ENCODE measurements around the gene CD300C.
"Not testable (repeated sequence)": the region's sequence is repeated elsewhere in the genome, so short reads cannot be mapped to it uniquely, and the experiment has no call there.

The CD300C gene

DNA sequence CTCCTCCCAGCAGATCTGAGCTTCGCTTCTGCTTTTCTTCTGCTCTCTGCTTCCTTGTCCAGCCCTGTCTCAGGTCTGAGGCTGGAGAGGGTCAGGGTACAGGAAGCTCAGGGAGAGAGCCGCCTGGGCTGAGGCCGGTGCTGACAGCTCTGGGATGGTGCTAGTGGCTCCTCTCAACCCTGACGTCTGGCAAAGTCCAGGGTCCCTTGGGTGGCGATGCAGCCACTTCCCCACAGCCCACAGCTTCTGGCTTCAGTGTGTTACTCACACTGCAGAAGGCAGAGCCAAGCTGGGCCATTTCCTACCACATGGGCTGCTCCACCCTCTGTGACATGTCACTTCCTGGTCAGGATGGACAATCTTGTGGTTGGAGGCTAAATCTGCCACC, at the start of gene CD300C:
TSS of gene CD300C (minus strand) at position 273 of the 388 bp plus-strand sequence. CDS start 333 bp downstream, outside the sequence.
- no peak for DNase-seq (ENCODE audit: low read depth in 1 of 2, low spot score in 1 of 2)

GRCh38 chr17:74595037-74595750, 49.3 kb upstream of the CD300C start:
- DNase-seq (ENCODE audit: low read depth in 1 of 2, low spot score in 1 of 2), result no peak

- DNase-seq (ENCODE audit: low read depth in 1 of 2, low spot score in 1 of 2), result no peak
Observed at GRCh38 chr17:74592087-74592990, 46.4 kb upstream of the CD300C start, which contains the start of gene CD300LD. CD300LD (minus strand) TSS chr17:74592283; CDS start chr17:74592202, 81 bp downstream.

DNA sequence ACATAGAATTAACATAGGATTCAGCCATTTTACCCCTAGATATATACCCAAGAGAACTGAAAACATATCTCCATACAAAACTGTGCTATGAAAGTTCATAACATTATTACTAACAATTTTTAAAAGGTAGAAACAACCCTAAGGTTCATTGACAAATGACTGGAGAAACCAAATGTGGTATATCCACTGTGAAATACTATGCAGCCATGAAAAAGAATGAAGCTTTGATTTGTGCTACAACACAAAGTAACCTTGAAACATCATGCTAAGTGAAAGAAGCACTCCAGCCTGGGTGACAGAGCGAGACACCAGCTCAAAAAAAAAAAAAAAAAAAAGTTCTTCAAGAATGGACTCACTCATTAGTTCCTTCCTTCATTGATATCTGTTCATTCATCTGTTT, 45.6 kb upstream of the CD300C start:
- no peak for DNase-seq (ENCODE audit: low read depth in 1 of 2, low spot score in 1 of 2)

GRCh38 chr17:74585711-74586110, 39.8 kb upstream of the CD300C start:
- DNase-seq (ENCODE audit: low read depth in 1 of 2, low spot score in 1 of 2), result no peak

DNA sequence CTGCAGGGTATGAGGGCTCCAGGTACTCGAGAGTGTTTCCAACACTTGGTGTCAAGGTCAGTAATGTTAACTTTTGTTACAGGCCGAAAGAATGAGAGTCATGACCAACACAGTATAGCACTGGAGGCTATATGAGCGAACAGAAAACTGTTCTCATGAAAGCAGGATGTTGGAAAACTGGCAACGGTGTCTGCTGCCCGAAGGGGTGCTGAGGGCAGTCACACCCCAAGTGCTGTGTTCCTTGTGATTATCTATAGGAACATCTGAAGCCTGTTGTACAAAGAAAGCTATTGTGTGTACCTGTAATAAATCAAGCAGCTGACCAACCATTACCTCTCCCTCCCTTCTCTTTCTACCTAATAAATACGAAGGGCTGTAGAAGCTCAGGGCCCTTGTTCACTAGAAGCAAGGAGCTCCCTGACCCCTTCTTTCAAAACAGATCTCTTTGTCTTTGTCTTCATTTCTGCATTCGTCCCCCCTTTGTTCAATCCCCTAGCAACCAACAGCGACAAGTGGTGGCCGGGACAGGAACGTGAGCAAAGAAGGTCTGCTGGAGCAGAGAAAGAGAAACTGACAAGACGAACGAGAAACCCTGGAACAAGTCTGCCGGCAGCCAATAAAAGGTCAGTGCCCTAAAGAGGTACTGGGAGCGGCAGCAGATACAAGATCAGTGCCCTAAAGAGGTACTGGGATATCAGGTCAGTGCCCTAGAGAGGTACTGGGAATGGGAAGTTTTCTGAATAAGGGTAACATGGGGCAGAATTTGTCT, 38.6 kb upstream of the CD300C start:
- DNase-seq (ENCODE audit: low read depth in 1 of 2, low spot score in 1 of 2), result no peak

GRCh38 chr17:74582633-74583032, 36.7 kb upstream of the CD300C start:
- no peak for DNase-seq (ENCODE audit: low read depth in 1 of 2, low spot score in 1 of 2)

DNA sequence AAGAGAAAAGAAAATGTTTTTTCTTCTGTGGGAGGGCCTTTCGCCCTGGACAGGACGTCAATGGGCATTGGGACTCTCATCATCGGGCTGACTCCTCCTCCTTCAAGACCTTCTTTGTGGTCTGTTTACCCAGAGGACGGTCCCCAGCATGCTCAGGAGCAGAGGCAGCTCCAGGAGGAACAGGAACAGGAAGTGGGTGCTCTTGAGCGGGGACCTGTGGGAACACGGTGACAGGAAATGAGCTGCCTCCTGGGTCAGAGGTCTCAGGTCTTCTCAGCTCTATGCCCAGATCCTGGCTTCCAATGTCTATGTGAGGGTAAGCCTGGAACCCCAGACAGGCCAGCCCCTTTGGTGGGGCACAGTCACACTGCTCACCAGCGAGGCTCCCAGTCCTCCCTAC, 34.0 kb upstream of the CD300C start:
- DNase-seq (ENCODE audit: low read depth in 1 of 2, low spot score in 1 of 2), result no peak

DNA sequence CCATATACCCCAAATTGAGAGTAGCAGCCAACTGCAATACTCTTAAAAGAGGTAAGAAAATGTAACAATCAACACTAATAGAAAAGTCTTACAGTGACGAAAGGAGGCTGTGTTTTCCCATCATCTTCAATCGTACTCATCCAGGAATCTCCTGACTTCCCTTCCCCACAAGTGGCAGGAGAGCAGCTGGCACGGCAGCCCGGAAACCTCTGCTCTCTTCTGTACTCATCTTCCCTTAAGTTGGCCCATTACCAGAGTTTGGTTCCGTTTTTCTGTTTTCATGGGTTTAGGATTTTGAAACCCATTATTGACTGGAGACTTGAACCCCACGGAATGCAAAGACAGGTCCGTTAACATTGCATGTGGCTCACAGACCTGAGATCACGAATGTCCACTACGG, 33.1 kb upstream of the CD300C start:
- no peak for DNase-seq (ENCODE audit: low read depth in 1 of 2, low spot score in 1 of 2)

GRCh38 chr17:74574489-74575142, 28.7 kb upstream of the CD300C start:
- no peak for DNase-seq (ENCODE audit: low read depth in 1 of 2, low spot score in 1 of 2)

GRCh38 chr17:74573635-74574034, 27.7 kb upstream of the CD300C start:
- DNase-seq (ENCODE audit: low read depth in 1 of 2, low spot score in 1 of 2), result not testable (repeated sequence)

DNA sequence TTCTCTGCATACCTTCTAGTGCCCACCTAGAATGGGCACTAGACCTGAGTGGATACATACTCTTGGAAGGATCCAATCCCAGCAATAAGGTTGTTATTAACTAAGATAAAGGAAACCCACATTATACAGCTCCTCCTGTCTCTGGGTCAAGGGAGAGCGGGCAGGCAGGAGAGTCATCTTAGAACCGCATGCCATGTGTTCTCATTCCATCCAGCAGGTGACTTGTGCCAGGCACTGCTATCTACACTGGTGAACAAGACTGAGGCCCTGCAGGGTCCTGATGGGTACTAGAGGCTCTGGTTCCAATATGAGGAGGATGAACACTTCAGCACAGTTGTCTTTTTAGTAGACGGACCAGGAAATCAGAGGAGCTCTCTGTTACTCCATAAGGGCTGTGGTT, 27.3 kb upstream of the CD300C start:
- DNase-seq (ENCODE audit: low read depth in 1 of 2, low spot score in 1 of 2), result no peak

DNA sequence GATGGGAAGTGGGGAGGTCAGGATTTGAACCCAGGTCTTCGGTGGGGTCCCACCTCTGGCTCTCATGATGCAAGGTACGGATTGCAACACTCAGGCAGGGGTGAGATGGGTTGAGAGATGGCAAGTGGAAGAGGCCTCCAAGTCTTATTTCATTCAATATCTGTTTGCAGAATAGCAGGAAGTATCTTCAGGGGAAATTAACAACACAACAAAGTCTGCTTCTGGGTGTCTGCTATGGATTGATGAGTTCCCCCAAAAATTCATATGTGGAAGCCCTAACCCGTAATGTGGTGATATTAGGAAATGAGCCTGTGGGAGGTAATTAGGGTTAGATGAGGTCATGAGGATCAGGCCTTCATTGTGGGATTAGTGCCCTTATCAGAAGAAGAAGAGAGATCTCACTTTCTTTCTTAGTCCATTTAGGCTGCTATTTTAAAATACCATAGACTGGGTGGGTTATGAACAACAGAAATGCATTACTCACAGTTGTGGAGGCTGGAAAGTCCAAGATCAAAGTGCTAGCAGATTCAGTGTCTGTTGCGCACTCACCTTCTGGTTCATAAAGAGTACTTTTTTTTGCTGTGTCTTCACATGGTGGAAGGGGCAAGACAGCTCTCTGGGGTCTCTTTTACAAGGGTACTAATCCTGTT, 25.8 kb upstream of the CD300C start:
- DNase-seq (ENCODE audit: low read depth in 1 of 2, low spot score in 1 of 2), result no peak

- DNase-seq (ENCODE audit: low read depth in 1 of 2, low spot score in 1 of 2), result no peak
Observed at GRCh38 chr17:74569020-74570003, 23.4 kb upstream of the CD300C start.

DNA sequence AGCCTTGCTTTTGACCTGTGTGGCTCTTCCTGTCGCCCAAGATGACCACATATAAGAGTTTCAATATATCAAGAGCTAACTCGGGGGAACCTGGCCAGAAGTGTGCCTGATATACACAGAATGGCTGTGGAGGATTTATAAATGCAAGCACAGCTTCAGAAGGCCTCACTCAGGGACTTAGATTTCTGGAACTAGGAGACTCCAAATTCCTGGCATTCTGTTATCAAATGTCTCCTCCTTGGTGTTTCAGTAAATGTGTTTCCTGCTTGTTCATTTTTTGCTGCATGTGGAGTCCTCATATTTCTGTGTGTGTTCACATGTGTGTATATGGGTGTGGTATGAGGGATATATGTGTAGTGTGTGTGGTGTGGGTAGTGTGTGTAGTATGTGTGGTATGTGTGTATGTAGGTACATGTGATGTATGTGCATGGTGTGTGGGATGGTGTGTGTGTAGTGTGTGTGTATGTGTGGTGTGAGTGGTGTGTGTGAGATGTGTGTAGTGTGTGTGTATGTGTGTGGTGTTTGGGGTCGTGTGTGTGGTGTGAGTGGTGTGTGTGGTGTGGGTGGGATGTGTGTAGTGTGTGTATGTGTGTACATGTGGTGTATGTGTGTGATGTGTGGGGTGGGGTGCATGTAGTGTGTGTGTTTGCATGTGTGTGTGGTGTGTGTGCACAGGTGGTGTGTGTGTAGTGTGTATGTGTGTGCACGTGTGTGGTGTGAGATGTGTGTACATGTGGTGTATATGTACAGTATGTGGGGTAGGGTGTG, 22.4 kb upstream of the CD300C start:
- DNase-seq (ENCODE audit: low read depth in 1 of 2, low spot score in 1 of 2), result no peak

DNA sequence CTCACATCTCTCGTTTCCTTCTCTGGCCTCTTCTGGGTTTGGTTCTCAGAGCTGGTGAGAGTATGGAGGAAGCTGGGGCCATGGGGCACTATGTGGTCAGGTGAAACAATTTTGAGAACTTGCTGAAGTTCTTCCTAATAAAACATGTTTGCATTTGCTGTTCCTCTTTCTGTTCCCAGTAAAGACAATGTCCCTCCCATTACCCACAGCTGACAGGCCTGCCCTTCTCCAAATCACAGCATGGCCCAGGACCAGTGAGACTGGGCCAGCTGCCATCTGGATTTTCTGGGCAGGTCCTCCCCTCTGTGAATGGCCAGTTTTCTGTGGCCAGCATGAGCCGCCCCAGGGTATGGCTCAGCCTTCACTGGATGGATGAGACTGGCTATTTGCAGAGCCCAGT, 21.5 kb upstream of the CD300C start, which contains the start of gene CD300H:
TSS of gene CD300H (minus strand) at position 113 of the 400 bp plus-strand sequence.
- DNase-seq (ENCODE audit: low read depth in 1 of 2, low spot score in 1 of 2), result no peak

GRCh38 chr17:74566132-74566753, 20.3 kb upstream of the CD300C start:
- no peak for DNase-seq (ENCODE audit: low read depth in 1 of 2, low spot score in 1 of 2)

- DNase-seq (ENCODE audit: low read depth in 1 of 2, low spot score in 1 of 2), result no peak
Observed at GRCh38 chr17:74565126-74565525, 19.2 kb upstream of the CD300C start.
